ENCODE measurements around the gene TOPORS. TPM values are rescaled to one million over a fixed set of nuclear protein-coding genes. Genes with fewer than 3 reads are reported as not detected.
"Not testable (repeated sequence)": the region's sequence is repeated elsewhere in the genome, so short reads cannot be mapped to it uniquely, and the experiment has no call there.

The TOPORS gene
- 18.0 TPM for polyA plus RNA-seq (2012; ENCODE audit: insufficient read depth, insufficient read length)

- peak within 1 kb of the TSS; percentile 73 for H3K4me3 ChIP-seq (ENCODE audit: low read length)
- DNase-seq (ENCODE audit: low read depth, low spot score), result peak; percentile 86
These were observed at the start of gene TOPORS, which contains the start of gene SMIM27 for GRCh38 chr9:32552172-32552872. TOPORS (minus strand) TSS chr9:32552586; CDS start chr9:32552436, 150 bp downstream. SMIM27 (plus strand) TSS chr9:32552327; CDS start chr9:32552435, 108 bp downstream.

DNA sequence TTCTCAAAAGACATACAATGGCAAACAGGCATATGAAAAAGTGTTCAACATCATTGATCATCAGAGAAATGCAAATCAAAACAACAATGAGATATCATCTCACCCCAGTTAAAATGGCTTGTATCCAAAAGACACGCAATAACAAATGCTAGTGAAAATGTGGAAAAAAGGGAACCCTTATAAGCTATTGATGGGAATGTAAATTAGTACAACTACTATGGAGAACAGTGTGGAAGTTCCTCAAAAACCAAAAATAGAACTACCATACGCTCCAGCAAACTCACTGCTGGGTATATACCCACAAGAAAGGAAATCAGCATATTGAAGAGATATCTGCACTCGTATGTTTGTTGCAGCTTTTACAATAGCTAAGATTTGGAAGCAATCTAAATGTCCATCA is 46.6 kb upstream of the TOPORS start:
- not testable (repeated sequence) for DNase-seq (ENCODE audit: low read depth, low spot score); H3K4me3 ChIP-seq (ENCODE audit: low read length)

DNA sequence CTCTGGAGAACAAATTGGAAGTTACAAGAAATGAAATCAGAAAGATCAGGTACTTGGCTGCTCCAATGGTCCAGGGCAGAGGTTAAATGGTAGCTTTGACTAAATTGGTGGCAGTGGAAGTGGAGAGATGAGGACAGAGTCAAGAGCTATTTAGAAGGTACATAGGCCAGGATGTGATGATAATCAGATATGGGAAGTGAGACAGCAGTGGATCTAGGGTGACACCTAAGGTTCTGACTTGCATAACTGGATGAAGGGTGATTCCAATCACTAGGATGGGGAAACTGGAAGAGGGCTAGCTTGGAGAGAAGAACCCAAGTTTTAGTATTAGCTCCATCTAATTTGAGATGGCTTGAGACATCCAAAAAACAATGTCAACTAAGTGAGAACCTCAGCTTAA is 44.5 kb upstream of the TOPORS start:
- H3K4me3 ChIP-seq (ENCODE audit: low read length), result no peak overlapping the region
- DNase-seq (ENCODE audit: low read depth, low spot score), result no peak

DNA sequence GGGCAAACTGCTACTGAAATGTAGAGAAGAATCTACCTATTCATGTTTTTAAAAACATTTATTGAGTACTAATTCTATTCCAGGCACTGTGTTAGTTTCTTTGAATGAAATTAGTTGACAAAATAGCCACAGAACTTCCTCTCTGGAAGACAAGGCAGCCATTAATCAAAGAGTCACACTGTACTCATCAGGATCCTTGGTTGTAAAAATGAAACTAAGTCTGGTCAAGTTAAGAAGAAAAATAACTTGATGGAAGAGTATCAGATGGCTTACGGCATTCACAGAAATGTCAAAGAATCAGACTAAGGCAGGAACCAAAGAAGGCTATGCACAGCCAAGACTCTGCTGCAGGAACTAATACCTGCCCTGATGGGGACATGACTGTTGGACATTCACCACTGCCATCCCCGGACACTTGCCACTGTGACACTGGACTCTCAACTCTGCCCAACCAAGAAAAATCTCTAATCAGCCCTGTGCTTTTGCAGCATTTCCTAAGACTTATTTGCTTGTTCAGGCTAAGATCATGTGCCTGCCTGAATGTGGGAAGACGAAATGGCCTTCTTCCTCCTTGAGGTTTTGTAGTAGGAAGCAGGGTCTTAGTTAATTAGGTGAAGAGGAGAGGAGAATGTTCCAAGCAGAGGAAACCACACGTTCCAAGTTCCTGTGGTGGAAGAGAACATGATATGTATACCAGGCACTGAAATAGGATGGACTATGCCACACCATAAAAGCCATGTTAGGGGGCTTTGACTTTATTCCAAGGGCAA is 43.9 kb upstream of the TOPORS start:
- H3K4me3 ChIP-seq (ENCODE audit: low read length), result no peak overlapping the region
- DNase-seq (ENCODE audit: low read depth, low spot score), result no peak

DNA sequence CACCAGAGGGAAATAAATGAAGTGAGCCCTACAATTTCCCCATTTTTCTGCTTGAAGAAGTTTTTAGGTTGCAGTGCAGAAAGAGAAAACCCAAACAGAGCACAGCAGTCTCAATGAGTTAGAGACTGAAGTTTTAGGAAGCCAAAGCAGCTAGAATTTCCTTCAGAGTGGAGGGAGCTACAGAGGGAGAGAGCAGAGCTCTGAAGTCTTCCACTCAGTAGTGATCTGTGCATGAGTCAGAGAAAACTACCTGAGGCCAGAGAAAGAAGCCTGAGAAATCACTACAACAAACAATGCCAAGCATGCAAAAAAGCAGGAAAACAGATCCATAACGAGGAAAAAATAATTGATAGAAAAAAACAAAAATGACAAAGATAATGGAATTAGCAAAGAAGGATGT is 38.5 kb upstream of the TOPORS start:
- DNase-seq (ENCODE audit: low read depth, low spot score), result no peak
- H3K4me3 ChIP-seq (ENCODE audit: low read length), result no peak overlapping the region

GRCh38 chr9:32590476-32590875 is 38.1 kb upstream of the TOPORS start:
- no peak overlapping the region for H3K4me3 ChIP-seq (ENCODE audit: low read length)
- DNase-seq (ENCODE audit: low read depth, low spot score), result no peak

GRCh38 chr9:32589083-32589723 is 36.8 kb upstream of the TOPORS start:
- peak; percentile 49 for DNase-seq (ENCODE audit: low read depth, low spot score)
- no peak overlapping the region for H3K4me3 ChIP-seq (ENCODE audit: low read length)

GRCh38 chr9:32587901-32588300 is 35.5 kb upstream of the TOPORS start:
- H3K4me3 ChIP-seq (ENCODE audit: low read length), result no peak overlapping the region
- DNase-seq (ENCODE audit: low read depth, low spot score), result no peak

DNA sequence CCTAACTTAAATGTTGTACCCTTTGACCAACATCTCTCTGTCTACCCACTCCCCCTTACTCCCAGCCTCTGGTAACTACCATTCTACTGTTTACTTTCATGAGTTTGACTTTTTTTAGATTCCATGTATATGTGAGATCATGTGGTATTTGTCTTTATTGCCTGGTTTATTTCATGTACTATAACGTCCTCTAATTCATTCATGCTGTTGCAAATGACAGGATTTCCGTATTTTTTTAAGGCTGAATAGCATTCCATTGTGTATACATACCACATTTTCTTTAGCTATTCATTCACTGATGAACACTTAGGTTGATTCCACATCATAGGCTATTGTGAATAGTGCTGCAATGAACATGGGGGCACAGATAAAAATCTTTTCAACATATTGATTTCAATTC is 32.4 kb upstream of the TOPORS start:
- DNase-seq (ENCODE audit: low read depth, low spot score), result no peak

GRCh38 chr9:32581512-32582143 is 29.2 kb upstream of the TOPORS start:
- peak; percentile 69 for DNase-seq (ENCODE audit: low read depth, low spot score)

More for the DNA sequence above, 32.4 kb upstream of the TOPORS start:
- H3K4me3 ChIP-seq (ENCODE audit: low read length), result no peak overlapping the region

DNA sequence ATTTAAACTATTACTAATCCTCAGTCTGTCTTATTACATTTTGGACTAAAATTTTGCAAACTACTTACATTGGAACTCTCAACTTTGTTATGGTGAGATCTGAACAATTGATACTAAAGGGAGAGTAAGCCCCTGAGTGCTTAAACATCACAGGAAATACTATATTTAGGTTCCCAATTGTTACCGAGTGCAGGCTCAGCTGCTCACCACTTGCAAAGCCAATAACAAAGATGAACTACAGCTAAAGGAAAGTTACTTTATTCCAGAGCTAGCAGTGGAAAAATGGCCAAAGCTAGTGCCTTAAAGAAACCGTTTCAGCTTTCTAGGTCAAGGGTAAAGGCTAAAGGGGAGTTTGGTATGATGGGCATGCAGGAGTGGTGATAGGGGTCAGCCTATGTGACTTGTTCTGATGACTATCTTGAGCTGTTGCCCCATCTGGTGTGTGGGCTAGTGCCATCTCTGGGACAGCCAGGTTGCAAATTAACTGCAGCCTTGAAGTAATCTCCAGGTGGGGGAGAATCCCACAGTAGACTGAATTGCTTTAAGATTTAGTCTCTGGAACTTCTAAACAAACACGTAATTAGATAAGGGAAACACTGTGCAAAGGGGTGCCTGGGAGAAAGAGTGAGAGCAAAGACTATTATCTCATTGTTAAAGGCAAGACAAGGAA is 28.4 kb upstream of the TOPORS start:
- DNase-seq (ENCODE audit: low read depth, low spot score), result no peak
- H3K4me3 ChIP-seq (ENCODE audit: low read length), result no peak overlapping the region

More at GRCh38 chr9:32581512-32582143, 29.2 kb upstream of the TOPORS start:
- H3K4me3 ChIP-seq (ENCODE audit: low read length), result no peak overlapping the region

DNA sequence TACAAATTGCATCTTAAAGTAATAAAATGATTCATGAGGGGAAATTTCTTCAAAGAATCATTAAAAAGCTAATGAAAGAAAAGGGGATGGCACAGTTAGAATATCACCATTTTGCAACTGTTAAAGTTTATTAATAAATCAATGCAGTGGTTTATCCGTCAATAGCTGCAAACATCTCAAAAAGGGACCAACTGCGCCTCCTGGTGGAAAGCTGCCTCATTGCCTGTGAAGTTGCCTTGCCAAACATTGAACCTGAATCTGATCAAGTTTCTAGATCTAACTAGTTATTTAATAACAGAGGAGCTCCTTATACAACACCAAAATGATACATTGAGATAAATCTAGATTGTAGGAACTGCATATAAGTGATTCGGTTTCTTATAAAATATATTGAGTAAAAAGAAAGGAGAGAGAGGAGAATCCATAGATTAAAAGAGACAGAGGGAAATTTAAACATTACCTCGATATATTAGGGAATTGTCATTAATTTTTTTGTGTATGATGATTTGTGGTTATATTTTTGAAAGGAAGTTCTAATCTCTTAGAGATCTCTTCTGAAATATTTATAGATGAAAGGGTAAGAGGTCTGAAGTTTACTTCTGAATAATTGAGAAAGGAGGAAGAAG is 27.4 kb upstream of the TOPORS start:
- DNase-seq (ENCODE audit: low read depth, low spot score), result peak; percentile 52
- no peak overlapping the region for H3K4me3 ChIP-seq (ENCODE audit: low read length)

- DNase-seq (ENCODE audit: low read depth, low spot score), result no peak
- no peak overlapping the region for H3K4me3 ChIP-seq (ENCODE audit: low read length)
These were observed 26.6 kb upstream of the TOPORS start for GRCh38 chr9:32578976-32579375.

DNA sequence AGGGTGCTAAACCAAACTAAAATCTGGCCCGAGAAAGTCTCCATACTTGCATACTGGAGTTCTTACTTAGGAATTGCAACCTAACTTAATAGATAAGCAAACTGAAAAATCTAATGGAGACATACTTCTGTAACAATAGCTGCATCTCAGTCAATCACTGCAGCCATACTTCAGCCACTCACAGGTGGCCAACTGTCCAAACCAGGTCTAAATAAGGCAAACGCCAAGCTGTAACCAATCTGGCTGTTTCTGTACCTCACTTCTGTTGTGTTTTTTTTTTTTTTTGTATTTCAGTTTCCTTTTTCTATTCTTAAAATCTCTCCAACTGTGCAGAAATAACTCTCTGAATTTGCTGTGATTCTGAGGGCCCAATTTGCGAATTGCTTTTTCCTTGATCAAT is 24.9 kb upstream of the TOPORS start:
- no peak overlapping the region for H3K4me3 ChIP-seq (ENCODE audit: low read length)
- DNase-seq (ENCODE audit: low read depth, low spot score), result no peak

DNA sequence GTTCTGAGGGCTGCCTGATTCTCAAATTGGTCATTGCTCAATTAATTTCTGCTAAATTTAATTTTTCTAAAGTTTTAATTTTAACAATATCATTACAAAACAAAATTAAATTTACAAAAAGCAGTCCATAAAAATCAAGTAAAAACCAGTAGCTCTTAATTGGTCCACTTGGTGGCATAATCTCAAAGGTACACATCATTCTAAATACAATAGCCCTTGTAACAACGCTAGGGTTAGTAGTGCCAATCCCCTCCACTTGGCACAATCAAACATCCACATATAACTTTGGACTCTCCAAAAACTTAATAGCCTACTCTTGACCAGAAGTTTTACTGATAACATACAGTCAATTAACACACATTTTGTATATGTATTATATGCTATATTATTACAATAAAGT is 22.5 kb upstream of the TOPORS start:
- DNase-seq (ENCODE audit: low read depth, low spot score), result peak; percentile 53

DNA sequence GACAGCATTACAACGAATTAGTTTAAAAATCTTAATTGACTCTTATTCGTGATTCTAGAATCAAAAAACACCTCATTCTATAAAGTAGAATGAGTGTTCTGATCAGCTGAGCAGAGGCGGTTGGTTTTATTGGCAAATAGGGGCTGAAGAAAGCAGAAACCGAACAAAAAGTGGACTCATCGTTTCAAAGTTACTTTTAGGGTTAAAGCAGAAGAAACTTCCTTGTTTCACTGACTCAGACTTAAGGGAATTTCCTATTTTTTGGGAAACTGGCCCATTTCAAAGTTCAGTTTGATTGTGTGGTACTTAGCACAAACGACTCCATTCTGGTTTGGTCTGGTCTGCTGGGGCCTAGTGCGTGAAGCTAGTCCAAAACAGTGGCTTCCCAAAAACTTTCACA is 21.4 kb upstream of the TOPORS start:
- DNase-seq (ENCODE audit: low read depth, low spot score), result no peak
- peak overlapping the region; percentile 81; the same call in 1 of the 2 replicates for H3K4me3 ChIP-seq (ENCODE audit: low read length)

More for the DNA sequence above, 22.5 kb upstream of the TOPORS start:
- no peak overlapping the region for H3K4me3 ChIP-seq (ENCODE audit: low read length)

DNA sequence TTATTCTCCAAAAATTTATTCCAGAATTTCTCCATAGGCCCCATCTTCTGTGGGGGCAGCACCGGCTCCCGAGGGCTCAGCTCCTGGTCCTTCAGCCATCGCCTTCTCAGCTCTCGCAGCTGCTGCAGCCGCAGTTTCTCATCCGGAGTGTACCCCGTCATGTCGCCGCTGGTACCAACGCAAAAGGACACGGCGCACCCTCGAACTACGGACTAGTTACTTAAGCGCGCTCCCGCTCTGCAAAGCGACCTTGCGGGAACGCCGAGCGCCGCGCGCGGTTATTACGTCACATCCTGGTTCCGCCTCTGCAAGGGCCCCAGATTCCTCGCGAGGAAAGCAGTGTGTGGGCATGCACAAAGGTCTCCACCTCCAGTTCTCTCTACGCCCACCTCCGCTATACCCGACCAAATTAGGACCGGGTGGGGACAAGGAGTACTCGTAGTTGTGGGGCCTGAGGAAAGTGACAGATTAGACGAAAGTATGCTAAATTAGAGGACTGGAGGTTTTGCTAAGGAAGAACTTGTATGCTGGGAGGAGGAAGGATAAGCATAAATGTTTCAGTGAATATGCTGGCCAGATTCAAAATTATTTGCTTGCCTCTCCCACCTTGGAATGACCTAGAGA is 20.6 kb upstream of the TOPORS start, which contains the start of gene NDUFB6:
TSS of gene NDUFB6 (minus strand) at position 260 of the 624 bp plus-strand sequence. CDS start at position 161, 99 bp downstream.
- DNase-seq (ENCODE audit: low read depth, low spot score), result peak; percentile 96
- H3K4me3 ChIP-seq (ENCODE audit: low read length), result peak within 1 kb of the TSS; percentile 81

Measured in Jurkat, Clone E6-1 (cell line).